Mesothelial cell of epicardium (in vitro differentiated cells): ENCODE measurements around the gene ISLR2. TPM values are rescaled to one million over a fixed set of nuclear protein-coding genes. Genes with fewer than 3 reads are reported as not detected.
A peak's percentile ranks its signal among the peaks of the same experiment; 100 is the strongest.

Experiments used
- DNase-seq, 2 experiments: peaks; one replicate each; pipeline ENCODE4 v3.0.0; 2021; ENCODE audit warnings: low spot score in 2 of 2; ENCODE audit not compliant: unreplicated experiment in 2 of 2
- H3K27ac Mint-ChIP-seq: 2 replicates; pipeline ENCODE4 v1.8.0; 2021; ENCODE audit warnings: mixed read lengths
- H3K27me3 Mint-ChIP-seq: 2 replicates; pipeline ENCODE4 v1.8.0; 2021; ENCODE audit warnings: low read depth, mixed read lengths
- H3K36me3 Mint-ChIP-seq: 2 replicates; pipeline ENCODE4 v1.8.0; 2021; ENCODE audit warnings: mixed read lengths
- H3K4me1 Mint-ChIP-seq: 2 replicates; pipeline ENCODE4 v1.8.0; 2021; ENCODE audit warnings: mixed read lengths
- H3K4me3 Mint-ChIP-seq: 2 replicates; pipeline ENCODE4 v1.8.0; 2021; ENCODE audit warnings: mild to moderate bottlenecking, moderate library complexity, mixed read lengths
- H3K9me3 Mint-ChIP-seq: 2 replicates; pipeline ENCODE4 v1.8.0; 2021; ENCODE audit warnings: mixed read lengths
- total RNA-seq: library from RNA; stranded (reverse); gene quantifications from 3 replicates; pipeline ENCODE4 v1.2.1, GENCODE V29; 2021
- TF ChIP-seq, protein P1 (sequence below): fragments of 200-600 bp; sonication (generic); IDR thresholded peaks from one replicate; pipeline ENCODE4 v1.5.0; 2021; ENCODE audit warnings: antibody characterized with exemption; ENCODE audit not compliant: unreplicated experiment

The ISLR2 gene
- total RNA-seq, 1 donor from 2014 or later, result 1.9 TPM

DNA sequence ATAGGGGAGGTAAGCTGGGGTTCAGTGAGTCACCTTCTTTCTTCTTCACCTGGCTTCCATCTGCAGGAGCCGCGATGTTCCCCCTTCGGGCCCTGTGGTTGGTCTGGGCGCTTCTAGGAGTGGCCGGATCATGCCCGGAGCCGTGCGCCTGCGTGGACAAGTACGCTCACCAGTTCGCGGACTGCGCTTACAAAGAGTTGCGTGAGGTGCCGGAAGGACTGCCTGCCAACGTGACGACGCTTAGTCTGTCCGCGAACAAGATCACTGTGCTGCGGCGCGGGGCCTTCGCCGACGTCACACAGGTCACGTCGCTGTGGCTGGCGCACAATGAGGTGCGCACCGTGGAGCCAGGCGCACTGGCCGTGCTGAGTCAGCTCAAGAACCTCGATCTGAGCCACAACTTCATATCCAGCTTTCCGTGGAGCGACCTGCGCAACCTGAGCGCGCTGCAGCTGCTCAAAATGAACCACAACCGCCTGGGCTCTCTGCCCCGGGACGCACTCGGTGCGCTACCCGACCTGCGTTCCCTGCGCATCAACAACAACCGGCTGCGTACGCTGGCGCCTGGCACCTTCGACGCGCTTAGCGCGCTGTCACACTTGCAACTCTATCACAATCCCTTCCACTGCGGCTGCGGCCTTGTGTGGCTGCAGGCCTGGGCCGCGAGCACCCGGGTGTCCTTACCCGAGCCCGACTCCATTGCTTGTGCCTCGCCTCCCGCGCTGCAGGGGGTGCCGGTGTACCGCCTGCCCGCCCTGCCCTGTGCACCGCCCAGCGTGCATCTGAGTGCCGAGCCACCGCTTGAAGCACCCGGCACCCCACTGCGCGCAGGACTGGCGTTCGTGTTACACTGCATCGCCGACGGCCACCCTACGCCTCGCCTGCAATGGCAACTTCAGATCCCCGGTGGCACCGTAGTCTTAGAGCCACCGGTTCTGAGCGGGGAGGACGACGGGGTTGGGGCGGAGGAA lies 2.6 kb downstream of the ISLR2 start:
- Mint-ChIP-seq H3K9me3 (no peaks in the 10 kb centered on the region), H3K4me1 (peaks cover 48% of the 10 kb centered on the region), H3K27ac (no peak overlapping the region), H3K36me3 (peaks cover 2% of the 10 kb centered on the region), H3K4me3 (no peak overlapping the region), H3K27me3 (peaks cover 96% of the 10 kb centered on the region)
- no peak for DNase-seq
- TF ChIP-seq, protein P1, sequence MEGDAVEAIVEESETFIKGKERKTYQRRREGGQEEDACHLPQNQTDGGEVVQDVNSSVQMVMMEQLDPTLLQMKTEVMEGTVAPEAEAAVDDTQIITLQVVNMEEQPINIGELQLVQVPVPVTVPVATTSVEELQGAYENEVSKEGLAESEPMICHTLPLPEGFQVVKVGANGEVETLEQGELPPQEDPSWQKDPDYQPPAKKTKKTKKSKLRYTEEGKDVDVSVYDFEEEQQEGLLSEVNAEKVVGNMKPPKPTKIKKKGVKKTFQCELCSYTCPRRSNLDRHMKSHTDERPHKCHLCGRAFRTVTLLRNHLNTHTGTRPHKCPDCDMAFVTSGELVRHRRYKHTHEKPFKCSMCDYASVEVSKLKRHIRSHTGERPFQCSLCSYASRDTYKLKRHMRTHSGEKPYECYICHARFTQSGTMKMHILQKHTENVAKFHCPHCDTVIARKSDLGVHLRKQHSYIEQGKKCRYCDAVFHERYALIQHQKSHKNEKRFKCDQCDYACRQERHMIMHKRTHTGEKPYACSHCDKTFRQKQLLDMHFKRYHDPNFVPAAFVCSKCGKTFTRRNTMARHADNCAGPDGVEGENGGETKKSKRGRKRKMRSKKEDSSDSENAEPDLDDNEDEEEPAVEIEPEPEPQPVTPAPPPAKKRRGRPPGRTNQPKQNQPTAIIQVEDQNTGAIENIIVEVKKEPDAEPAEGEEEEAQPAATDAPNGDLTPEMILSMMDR, result no peak

DNA sequence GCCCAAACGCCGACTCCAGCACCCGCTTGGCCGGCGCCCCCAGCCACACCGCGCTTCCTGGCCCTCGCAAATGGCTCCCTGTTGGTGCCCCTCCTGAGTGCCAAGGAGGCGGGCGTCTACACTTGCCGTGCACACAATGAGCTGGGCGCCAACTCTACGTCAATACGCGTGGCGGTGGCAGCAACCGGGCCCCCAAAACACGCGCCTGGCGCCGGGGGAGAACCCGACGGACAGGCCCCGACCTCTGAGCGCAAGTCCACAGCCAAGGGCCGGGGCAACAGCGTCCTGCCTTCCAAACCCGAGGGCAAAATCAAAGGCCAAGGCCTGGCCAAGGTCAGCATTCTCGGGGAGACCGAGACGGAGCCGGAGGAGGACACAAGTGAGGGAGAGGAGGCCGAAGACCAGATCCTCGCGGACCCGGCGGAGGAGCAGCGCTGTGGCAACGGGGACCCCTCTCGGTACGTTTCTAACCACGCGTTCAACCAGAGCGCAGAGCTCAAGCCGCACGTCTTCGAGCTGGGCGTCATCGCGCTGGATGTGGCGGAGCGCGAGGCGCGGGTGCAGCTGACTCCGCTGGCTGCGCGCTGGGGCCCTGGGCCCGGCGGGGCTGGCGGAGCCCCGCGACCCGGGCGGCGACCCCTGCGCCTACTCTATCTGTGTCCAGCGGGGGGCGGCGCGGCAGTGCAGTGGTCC lies 3.5 kb downstream of the ISLR2 start:
- no peak for DNase-seq
- Mint-ChIP-seq H3K27me3 (peaks cover 97% of the 10 kb centered on the region), H3K4me3 (no peak overlapping the region), H3K4me1 (peaks cover 45% of the 10 kb centered on the region), H3K36me3 (peaks cover 2% of the 10 kb centered on the region), H3K9me3 (no peaks in the 10 kb centered on the region), H3K27ac (no peak overlapping the region)
- TF ChIP-seq, protein P1, result no peak

DNA sequence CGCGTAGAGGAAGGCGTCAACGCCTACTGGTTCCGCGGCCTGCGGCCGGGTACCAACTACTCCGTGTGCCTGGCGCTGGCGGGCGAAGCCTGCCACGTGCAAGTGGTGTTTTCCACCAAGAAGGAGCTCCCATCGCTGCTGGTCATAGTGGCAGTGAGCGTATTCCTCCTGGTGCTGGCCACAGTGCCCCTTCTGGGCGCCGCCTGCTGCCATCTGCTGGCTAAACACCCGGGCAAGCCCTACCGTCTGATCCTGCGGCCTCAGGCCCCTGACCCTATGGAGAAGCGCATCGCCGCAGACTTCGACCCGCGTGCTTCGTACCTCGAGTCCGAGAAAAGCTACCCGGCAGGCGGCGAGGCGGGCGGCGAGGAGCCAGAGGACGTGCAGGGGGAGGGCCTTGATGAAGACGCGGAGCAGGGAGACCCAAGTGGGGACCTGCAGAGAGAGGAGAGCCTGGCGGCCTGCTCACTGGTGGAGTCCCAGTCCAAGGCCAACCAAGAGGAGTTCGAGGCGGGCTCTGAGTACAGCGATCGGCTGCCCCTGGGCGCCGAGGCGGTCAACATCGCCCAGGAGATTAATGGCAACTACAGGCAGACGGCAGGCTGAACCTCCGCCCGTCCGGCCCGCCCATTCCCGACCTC lies 4.1 kb downstream of the ISLR2 start:
- Mint-ChIP-seq H3K27me3 (peaks cover 96% of the 10 kb centered on the region), H3K9me3 (no peaks in the 10 kb centered on the region), H3K36me3 (peaks cover 2% of the 10 kb centered on the region), H3K4me1 (peaks cover 42% of the 10 kb centered on the region), H3K4me3 (peak overlapping the region; percentile 15), H3K27ac (no peak overlapping the region)
- TF ChIP-seq, protein P1, result no peak
- DNase-seq, result no peak

DNA sequence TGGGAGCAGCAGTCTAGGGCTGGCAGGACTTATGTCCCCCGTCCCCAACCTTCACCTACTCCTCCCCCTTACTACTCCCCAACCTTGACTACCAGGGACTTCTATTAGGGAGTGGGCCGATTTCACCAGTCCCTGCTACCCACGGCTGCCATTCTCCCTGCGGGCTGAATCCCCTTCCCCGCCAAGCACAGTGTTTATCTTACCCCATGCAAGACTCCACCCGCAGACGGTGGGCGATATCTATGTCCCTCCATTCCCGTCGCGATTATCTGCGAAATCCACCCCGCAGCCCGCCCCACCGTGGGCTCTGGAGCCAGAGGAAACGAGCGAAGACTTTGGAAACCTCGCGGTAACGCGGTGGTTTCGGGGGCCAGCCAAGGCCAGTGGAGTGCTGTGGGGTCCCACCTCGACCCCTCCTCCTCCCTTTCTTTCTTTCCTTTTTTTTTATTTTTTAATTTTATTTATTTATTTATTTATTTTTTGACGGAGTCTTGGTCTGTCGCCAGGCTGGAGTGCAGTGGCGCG lies 4.7 kb downstream of the ISLR2 start:
- H3K36me3 Mint-ChIP-seq, result peaks cover 2% of the 10 kb centered on the region
- peaks cover 39% of the 10 kb centered on the region for H3K4me1 Mint-ChIP-seq
- no peaks in the 10 kb centered on the region for H3K9me3 Mint-ChIP-seq
- TF ChIP-seq, protein P1, result no peak
- peaks cover 91% of the 10 kb centered on the region for H3K27me3 Mint-ChIP-seq
- H3K27ac Mint-ChIP-seq, result no peak overlapping the region
- no peak for DNase-seq
- H3K4me3 Mint-ChIP-seq, result peak overlapping the region; percentile 50

DNA sequence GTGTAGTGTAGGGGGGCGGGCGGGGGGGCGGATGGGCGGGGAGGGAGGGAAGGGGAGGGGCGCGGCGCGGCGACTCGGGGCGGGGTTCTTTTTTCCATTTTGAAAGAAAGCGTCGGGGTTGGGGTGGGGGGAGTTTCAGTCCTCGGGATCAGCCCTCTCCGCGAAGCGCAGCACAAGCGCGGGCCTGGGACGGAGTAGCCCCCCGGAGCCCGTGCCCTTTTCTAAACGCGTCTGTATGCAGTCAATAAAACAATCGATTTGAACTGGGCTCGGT lies 6.1 kb downstream of the ISLR2 start:
- peaks cover 32% of the 10 kb centered on the region for H3K4me1 Mint-ChIP-seq
- H3K36me3 Mint-ChIP-seq, result peaks cover 2% of the 10 kb centered on the region
- H3K27ac Mint-ChIP-seq, result no peak overlapping the region
- H3K27me3 Mint-ChIP-seq, result peaks cover 87% of the 10 kb centered on the region
- no peaks in the 10 kb centered on the region for H3K9me3 Mint-ChIP-seq
- DNase-seq, result no peak
- TF ChIP-seq, protein P1, result no peak
- H3K4me3 Mint-ChIP-seq, result peak overlapping the region; percentile 68
